GM18868 (cell line): ENCODE measurements around the gene ITM2C.

Experiments
- ATAC-seq: cut with Tn5 transposase; IDR thresholded peaks from one replicate; pipeline ENCODE4 v1.9.1; 2021; ENCODE audit warnings: mild to moderate bottlenecking, moderate library complexity; ENCODE audit not compliant: unreplicated experiment

ITM2C gene

DNA sequence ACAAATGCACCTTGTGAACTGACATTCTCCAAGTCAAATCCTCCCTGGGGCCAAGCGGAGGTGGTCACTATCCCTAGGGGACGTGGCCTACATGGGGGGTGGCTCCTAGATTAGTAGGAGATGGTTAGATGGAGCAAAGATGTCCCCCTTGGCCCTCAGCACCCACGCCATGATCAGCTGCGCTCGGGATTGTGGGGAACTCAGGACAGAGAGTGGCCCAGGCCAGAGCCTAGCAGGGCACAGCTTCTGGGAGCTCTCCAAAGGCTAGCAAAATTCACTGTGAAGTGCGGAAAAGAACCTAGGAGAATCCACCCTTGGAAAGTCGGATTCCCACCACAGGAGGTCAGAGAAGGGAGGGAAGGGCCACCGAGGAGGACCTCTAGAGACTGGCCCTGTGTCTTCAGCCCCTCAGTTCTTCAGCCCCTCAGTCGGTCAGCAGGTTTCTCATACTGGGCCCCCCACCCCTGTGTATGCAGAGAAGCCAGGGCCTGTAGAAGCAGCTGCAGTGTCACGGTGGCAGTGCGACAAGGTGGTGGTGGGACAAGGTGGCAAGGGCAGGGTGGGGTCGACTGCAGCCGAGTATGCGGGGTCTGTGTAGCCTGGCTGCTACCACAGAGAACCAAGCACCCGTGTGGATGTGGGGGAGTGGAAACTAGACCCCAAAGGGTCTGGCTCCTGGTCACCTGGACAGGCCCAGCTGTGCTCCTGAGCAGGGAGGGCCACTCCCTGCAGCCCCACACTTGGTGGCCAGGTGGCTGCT, 41.9 kb downstream of the ITM2C start:
- ATAC-seq = no peak

DNA sequence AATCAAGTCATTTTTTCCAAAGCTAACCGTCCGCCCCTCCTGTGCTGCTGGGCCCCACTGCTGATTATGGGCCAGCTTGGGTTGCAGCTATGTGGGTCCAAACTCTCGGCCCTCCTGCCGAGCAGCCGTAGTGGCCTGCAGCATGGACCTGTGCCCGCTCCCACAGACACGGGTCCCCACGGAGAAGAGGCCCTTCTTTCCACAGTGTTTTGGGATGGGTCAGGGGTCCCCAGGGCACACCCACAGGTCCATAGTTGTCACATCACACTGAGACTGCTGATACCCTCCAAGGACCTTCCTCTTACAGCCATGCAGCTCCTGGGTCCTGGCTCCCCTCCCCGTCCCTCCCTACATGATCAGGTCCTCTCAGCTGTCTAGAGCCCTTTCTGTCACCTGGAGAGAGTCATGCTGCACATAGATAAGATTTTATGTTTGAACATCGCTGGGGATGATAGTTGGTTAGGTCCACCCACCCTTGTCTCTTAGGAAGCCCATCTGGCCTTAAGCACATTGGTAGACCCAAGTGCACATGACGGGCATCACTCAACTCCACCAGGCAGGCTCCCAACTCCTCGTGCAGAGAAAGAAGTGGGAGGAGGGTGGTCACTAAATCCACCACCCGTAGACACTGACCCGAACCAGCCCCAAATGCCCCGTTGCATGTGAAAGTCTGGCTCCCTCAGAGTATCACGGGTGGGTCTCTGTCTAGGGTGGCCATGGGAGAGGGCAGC, 42.8 kb downstream of the ITM2C start:
- no peak for ATAC-seq

DNA sequence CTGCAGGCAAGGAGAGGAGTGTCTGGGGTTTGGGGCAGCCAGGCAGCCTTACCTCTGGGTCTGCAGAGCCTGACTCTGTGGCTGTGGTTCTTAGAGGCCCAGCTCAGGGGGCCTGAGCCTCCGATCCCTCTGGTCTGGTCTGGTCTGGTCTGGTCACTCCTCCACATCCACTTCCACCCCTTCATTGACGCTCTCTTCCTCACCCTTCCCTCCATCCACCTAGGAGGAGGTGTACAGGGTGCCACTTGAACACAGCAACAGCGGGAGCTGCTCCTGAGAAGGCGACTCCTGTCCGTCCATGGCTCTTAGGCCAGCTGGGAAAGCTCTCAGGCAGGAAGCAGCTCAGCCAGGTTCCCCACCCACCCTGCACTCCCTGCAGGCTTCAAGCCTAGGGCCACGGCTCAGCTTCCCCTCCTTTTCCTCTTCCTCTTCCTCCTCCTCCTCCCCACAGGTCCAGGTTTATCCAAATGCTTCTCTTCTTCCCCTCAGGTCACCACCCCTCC, 43.4 kb downstream of the ITM2C start:
- ATAC-seq = no peak

DNA sequence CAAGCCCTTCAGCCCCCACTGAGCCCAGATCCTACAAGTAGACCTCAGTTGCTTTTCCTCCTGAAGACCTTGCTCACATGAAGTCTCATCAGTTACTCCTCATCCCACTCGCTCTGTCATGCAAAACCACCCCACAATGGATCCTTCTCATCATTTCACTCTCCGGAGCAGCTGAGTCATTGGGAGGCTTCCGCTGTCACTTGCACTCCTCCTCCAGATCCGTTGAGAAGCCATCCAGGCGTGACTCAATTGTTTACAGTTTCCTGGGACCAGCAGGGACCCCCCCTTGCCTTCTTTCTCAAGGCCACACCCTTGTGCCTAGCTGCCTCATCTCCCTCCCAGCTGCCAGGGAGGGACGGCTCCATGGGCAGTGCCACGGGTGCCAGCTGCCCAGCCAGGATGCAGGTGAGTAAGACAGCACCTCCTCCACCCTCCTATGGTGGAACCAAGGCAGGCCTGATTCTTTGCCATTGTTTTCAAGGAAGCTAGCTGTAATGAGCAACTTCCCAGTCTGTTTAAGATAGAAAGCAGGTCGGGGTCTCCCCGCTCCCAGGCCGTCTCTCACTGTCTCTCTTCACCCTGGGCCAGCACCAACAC, 44.0 kb downstream of the ITM2C start:
- ATAC-seq = no peak

DNA sequence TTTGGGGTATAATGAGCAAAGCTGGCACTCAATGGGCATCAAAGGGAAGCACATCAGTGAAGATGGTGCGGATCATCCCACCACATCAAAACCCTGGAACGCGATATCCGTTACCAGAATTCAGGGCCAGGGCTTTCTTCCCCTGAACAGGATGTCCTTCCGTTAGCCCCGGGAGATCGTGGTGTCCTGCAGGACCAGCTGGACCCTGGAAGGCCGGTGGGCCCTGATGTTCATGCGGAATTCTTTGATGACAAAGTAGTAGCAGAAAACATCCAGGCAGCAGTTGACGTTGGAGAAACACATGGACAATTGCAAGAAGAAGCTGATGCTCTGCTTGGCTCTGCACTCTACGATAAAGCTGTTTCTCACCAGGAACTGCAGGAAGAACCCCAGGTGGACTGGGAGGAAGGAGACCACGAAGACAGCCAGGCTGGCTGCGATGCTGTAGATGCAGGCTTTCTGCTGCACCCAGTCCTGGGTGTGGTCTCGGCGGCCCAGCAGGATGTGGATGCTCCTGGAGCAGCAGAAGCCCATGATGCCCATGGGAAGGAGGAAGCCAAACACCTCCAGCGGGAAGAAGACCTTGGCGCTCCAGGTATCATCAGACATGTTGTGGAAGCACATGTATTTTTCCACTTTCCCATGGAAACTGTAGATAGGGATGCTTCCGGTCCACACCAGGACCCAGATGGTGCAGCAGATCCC, 45.3 kb downstream of the ITM2C start:
- ATAC-seq = no peak

DNA sequence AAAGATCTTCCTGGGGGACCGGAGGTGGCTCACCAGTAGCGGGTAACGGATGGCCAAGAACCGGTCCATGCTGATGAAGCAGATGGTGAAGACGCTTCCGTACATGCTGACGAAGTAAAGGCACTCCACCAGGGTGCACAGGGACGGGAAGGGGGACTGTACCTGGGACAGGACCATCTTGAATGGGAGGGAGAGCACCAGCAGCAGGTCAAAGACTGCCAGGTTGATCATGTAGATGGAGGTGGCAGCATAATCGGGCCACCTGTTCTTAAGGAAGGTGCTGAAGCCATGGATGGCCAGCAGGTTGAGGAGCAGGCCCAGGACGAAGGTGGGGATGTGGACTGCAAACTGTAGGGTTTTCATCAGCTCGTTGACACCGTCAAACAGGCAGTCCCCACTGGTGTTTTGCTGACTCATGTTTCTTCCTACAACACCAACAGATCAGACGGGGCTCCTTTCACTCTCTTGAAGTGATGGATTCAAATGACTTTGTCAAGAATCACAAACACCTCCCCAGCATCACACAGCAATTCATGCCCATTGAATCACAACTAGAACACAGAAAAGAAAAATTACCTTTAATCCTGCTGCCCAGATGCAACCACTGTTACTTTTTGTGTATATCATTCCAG, 45.9 kb downstream of the ITM2C start:
- ATAC-seq = no peak

DNA sequence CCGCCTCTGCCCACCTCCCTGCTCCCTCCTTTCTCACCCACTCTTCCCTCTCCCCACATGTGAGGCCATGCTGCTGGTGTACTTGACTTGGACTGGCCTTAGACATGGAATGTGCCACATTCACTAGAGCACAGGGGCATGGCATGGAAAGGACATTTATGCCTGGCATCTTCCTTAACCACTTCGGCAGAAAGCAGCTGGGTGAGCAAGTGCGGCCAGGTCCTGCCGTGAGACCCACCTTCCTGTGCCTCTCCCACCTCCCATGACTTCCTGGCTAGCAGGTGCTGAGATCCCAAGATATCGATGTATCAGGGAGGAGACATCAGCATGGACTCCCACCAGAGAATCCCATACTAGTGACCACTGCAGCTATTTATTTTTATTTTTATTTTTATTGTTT, 47.3 kb downstream of the ITM2C start:
- no peak for ATAC-seq

DNA sequence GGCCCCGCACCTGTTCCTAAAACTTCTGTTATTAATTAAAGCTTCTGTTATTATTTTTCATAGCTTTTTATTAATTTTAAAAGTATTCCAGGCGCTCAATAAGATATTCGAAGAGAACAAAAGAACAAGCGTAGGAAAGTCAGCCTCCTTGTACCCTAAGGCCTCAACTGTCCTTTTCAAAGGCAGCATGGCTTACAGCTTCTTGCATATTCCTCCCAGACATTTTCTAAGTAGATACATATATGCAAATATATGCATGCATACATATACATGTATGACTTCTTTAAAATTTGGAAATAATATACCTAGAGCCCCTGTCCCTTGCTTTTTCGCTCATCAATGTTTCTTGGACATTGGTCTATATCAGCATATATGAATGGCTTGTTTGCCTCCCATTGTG, 48.0 kb downstream of the ITM2C start:
- no peak for ATAC-seq

DNA sequence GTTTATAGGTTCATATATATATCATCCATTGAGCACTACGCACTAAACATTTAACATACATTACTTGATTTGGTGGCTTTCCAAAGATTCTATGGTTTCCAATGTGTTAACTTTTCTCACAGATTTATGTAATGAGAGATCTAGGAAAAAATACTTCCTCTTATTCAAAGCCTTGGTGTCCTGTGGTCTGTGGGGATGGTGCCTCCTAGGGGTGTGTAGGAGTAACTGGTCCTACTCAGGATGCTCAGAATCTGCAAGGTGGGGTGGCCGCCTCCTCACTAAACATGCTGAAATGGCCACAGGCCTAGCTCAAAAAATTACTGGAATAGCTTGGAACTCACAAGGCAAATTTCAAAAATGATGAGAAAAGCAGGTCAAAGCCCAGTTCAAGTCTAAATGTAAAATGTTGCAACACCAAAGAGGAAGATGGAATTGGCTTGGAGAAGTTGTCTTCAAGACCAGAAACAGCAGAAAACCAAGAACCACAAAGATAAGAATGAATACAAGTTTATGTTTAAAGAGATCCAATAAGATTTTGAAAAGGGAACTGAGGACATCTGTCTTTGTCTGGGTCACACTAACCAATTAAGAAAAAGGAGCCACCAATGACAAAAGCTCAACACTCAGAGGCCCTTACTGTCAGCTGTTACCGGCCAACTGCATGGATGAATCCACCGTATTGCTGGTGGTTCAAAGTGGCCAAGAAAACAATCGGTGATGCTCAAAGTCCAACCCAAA, 48.8 kb downstream of the ITM2C start:
- no peak for ATAC-seq

DNA sequence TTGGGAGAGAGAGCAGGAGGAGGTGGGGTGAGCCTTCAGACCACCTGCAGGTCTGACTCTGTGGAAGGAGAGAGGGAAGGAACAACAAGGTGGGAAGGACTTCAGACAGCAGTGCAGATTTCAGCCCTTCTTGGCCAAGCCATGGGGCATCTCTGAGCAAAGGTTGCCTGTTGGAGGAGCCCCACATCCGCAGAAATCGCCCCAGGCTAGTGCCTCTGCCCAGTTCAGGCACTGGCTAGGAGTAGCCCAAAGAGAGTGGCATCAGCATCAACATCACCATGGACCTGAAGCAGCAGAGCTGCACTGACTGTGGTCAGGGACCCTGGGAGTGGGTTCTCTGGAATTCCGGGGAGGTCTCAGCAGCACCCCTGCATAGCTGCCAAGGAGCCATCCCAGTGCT, 50.1 kb downstream of the ITM2C start:
- ATAC-seq = no peak

DNA sequence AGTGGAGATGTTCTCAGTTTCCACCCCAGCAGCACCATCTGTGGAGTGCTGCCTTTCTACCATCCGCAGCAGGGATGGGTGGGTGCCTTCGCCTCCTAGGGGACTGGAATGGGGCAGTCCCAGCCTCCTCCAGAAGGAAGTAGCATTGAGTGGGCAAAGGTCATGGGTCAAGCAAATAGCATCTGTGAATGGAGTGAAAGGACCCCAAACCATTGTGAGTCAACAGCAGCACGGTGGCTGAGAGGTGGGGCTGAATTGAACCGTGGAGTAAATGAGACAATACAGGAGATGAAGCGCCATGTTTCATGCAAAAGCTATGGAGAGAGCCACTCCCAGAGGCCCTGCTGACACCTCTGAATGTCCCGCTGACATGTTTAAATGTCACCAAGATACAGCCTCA, 50.6 kb downstream of the ITM2C start:
- ATAC-seq = no peak

DNA sequence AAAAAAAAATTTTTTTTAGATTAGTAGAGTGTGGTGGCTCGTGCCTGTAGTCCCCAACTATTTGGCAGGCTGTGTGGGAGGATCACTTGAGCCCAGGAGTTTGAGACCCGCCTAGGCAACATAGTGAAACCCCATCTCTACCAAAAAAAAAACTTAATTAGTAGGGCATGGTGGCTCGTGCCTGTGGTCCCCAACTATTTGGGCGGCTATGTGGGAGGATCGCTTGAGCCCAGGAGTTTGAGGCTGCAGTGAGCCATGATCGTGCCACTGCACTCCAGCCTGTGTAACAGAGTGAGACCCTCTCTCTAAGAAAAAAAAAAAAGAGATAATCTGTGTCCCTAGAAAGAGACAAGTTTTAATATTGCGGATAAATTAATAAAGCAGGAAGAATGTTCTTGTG, 51.5 kb downstream of the ITM2C start:
- ATAC-seq = no peak

DNA sequence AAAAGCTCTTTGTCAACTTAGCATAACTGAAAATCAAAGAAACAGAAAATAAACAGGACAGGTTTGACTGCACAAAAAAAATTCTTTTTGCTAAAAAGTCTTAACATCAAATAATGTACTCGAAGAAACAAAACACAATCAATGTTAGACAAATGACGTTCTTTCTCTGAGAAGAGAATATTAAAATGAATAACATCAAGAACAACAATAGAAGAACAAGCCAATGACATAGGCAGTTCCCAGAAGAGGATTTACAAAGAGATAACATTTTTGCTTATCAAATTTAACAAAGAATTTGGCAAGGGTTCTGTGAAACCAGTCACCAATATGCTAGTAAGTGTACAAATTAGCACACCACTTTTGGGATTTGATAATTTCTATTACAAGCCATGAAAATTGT, 54.5 kb downstream of the ITM2C start:
- ATAC-seq = no peak

DNA sequence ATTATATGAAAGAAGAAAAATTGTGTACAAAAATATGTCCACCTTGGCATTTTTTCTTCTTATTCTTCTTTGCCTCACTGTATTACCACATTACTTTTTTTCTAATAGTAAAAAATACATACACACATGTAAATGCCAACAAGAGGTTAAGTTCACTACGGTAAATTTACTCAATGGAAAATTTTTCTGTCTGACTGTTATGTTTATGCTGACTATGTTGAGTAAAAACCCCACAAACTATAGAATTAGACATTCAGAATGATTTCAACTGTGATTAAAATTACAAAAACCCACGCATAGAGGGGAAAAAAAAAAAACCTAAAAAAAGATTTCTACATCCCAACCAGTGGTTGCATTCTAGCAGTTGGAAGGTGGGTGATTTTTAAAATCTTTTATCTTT, 54.9 kb downstream of the ITM2C start:
- no peak for ATAC-seq

DNA sequence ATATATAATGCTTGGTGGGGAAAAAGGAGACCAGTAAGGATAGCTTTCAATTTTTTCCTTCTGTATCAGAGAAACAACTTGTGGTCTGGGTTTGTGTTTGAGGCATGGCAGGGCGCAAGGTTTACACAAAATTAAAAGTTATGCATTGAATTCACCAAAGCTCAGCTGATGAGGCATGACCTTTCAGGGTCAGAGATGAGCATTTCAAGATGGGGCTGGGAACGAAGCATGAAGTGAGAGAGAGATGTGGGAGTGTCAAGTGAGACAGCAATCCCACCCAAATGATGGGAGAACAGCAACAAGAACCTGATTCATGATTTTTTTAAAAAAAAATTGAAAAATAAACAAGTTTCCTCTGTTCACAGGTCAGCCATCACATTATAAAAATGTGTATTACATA, 55.4 kb downstream of the ITM2C start:
- no peak for ATAC-seq

DNA sequence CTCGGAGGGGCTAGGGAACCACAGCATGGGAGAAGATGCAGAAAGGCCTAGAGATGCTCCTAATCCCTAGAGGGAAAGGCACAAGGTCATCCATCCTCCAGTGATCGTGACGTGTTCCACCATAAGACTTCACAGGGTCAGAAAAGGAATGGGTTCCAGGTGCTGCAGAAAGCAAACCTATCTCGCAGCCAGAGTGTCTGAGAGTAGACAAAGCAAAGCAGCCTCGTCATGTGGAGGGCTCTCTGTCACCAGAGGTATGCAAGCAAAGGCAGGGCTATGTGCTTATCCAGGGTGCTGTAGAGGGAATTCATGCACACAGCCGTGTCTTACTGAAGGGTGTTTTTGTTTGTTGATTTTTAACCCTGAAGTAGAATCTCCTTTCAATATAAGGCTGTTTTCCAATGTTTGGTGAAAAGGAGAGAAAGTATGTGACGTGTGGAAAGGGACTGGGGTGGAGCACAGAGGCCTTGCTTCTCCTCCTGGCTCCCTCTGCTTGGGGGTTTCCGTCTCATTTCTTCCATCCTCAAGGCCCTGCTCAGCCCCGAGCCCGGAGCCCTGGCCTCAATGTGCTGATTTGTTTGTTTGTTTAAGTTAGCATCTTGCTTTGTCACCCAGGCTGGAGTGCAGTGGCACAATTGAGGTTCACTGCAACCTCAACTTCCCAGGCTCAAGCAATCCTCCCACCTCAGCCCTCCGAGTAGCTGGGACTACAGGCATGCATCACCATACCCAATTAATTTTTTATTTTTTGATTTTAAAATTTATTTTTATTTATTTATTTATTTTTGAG, 57.3 kb downstream of the ITM2C start:
- no peak for ATAC-seq

DNA sequence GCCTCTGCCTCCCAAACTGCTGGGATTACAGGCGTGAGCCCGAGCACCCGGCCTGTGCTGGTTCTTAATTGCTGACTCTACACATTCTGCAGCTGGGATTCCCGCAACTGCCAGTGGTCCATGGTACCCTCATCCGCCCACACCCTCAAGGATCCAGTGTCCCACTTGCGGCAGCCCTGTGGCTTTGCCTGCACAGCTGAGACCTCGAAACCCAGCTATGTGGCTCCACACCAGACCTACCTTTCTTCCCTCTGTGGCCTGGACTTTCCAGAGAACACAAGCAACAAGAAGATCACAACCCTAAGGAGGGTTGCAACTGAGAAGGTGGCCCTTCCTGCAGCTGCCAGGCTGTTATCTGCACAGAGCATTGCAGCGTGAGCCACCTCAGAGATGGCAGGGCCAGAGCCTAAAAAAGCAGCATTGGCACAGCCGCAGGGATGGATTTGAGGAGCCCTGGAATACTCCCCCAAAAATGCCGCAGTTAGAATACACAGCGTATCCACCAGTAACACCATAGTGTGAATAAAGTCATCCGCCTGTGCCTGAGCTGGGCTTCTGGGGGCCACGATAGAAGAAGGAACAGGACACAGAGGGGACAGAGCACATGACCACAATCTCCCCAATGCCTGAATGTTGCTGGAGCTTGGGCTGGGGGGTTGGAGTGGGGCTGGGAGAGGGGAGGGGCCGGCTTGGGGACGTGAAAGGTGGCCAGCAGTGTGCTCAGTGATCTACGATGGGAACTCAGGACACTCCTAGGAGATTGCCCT, 58.4 kb downstream of the ITM2C start:
- no peak for ATAC-seq

DNA sequence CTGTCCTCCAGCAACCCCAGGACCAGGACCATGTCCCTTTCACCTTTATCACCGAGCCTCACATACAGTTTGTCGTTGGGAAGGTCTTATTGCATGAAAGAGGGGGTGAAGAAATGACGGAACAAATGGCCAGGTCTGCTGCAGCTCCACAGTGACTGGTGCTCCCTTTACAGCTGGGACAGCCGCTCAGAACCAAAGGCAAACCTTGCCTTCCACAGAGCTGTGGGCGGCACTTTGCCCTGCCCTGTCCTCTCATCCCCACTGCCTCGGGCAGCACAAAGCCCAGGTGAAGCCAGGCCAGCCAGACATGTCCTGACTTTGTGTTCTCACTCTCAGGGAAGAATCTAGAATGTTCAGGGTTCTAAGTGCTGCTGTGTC, 59.3 kb downstream of the ITM2C start:
- ATAC-seq = no peak
